ENCODE measurements around the gene IFI27L1. TPM values are rescaled to one million over a fixed set of nuclear protein-coding genes. Genes with fewer than 3 reads are reported as not detected.

The IFI27L1 gene
- total RNA-seq, 1 experiment from 2014 or later, result 6.6 TPM

GRCh38 chr14:94123296-94123695, 42.2 kb downstream of the IFI27L1 start:
- no peak for DNase-seq (ENCODE audit: low read depth)
- in situ Hi-C loops (cut with HindIII; ENCODE audit: low pct_unique_long_range_greater_than_20kb, low sequenced_read_pairs), result no loop called here

- in situ Hi-C loops (cut with HindIII; ENCODE audit: low pct_unique_long_range_greater_than_20kb, low sequenced_read_pairs), result no loop called here
- no peak for DNase-seq (ENCODE audit: low read depth)
Measured at GRCh38 chr14:94123868-94124267, 42.8 kb downstream of the IFI27L1 start.

GRCh38 chr14:94124582-94125377, 43.7 kb downstream of the IFI27L1 start:
- DNase-seq (ENCODE audit: low read depth), result no peak
- in situ Hi-C loops (cut with HindIII; ENCODE audit: low pct_unique_long_range_greater_than_20kb, low sequenced_read_pairs), result no loop called here

GRCh38 chr14:94125659-94126418, 44.7 kb downstream of the IFI27L1 start:
- in situ Hi-C loops (cut with HindIII; ENCODE audit: low pct_unique_long_range_greater_than_20kb, low sequenced_read_pairs), result no loop called here
- no peak for DNase-seq (ENCODE audit: low read depth)

- DNase-seq (ENCODE audit: low read depth), result no peak
- in situ Hi-C loops (cut with HindIII; ENCODE audit: low pct_unique_long_range_greater_than_20kb, low sequenced_read_pairs), result no loop called here
Measured at GRCh38 chr14:94126419-94126677, 45.2 kb downstream of the IFI27L1 start.

GRCh38 chr14:94126800-94127199, 45.7 kb downstream of the IFI27L1 start:
- DNase-seq (ENCODE audit: low read depth), result no peak
- in situ Hi-C loops (cut with HindIII; ENCODE audit: low pct_unique_long_range_greater_than_20kb, low sequenced_read_pairs), result no loop called here

- in situ Hi-C loops (cut with HindIII; ENCODE audit: low pct_unique_long_range_greater_than_20kb, low sequenced_read_pairs), result no loop called here
- DNase-seq (ENCODE audit: low read depth), result no peak
Measured at GRCh38 chr14:94127330-94127729, 46.2 kb downstream of the IFI27L1 start.

GRCh38 chr14:94128216-94128839, 47.2 kb downstream of the IFI27L1 start:
- DNase-seq (ENCODE audit: low read depth), result no peak
- in situ Hi-C loops (cut with HindIII; ENCODE audit: low pct_unique_long_range_greater_than_20kb, low sequenced_read_pairs), result no loop called here

GRCh38 chr14:94129111-94129757, 48.1 kb downstream of the IFI27L1 start, which contains the start of gene IFI27L2:
Gene IFI27L2 (minus strand): TSS chr14:94129604. CDS start chr14:94129564, 40 bp downstream.
- DNase-seq (ENCODE audit: low read depth), result peak; percentile 72
- in situ Hi-C loops (cut with HindIII; ENCODE audit: low pct_unique_long_range_greater_than_20kb, low sequenced_read_pairs), result no loop called here

GRCh38 chr14:94129758-94130414, 48.8 kb downstream of the IFI27L1 start:
- in situ Hi-C loops (cut with HindIII; ENCODE audit: low pct_unique_long_range_greater_than_20kb, low sequenced_read_pairs), result no loop called here

GRCh38 chr14:94132285-94132887, 51.3 kb downstream of the IFI27L1 start:
- in situ Hi-C loops (cut with HindIII; ENCODE audit: low pct_unique_long_range_greater_than_20kb, low sequenced_read_pairs), result no loop called here
- peak; percentile 45 for DNase-seq (ENCODE audit: low read depth)

More at GRCh38 chr14:94129758-94130414, 48.8 kb downstream of the IFI27L1 start:
- DNase-seq (ENCODE audit: low read depth), result peak; percentile 44

- no peak for DNase-seq (ENCODE audit: low read depth)
- in situ Hi-C loops (cut with HindIII; ENCODE audit: low pct_unique_long_range_greater_than_20kb, low sequenced_read_pairs), result no loop called here
Measured at GRCh38 chr14:94135476-94135875, 54.4 kb downstream of the IFI27L1 start.

GRCh38 chr14:94136575-94137331, 55.6 kb downstream of the IFI27L1 start:
- in situ Hi-C loops (cut with HindIII; ENCODE audit: low pct_unique_long_range_greater_than_20kb, low sequenced_read_pairs), result no loop called here
- DNase-seq (ENCODE audit: low read depth), result peak; percentile 56

- in situ Hi-C loops (cut with HindIII; ENCODE audit: low pct_unique_long_range_greater_than_20kb, low sequenced_read_pairs), result no loop called here
- no peak for DNase-seq (ENCODE audit: low read depth)
Measured at GRCh38 chr14:94138251-94138650, 57.1 kb downstream of the IFI27L1 start.

- in situ Hi-C loops (cut with HindIII; ENCODE audit: low pct_unique_long_range_greater_than_20kb, low sequenced_read_pairs), result no loop called here
Measured at GRCh38 chr14:94139006-94139405, 57.9 kb downstream of the IFI27L1 start.

GRCh38 chr14:94139421-94139820, 58.3 kb downstream of the IFI27L1 start:
- no peak for DNase-seq (ENCODE audit: low read depth)
- in situ Hi-C loops (cut with HindIII; ENCODE audit: low pct_unique_long_range_greater_than_20kb, low sequenced_read_pairs), result no loop called here

More at GRCh38 chr14:94139006-94139405, 57.9 kb downstream of the IFI27L1 start:
- no peak for DNase-seq (ENCODE audit: low read depth)

GRCh38 chr14:94142247-94142646, 61.1 kb downstream of the IFI27L1 start:
- no peak for DNase-seq (ENCODE audit: low read depth)
- in situ Hi-C loops (cut with HindIII; ENCODE audit: low pct_unique_long_range_greater_than_20kb, low sequenced_read_pairs), result no loop called here

All from Caki2 (cell line).